CD4-positive, CD25-positive, alpha-beta regulatory T cell (primary cell): Measurements from ENCODE around the gene NPFF. TPM values are rescaled to one million over a fixed set of nuclear protein-coding genes. Genes with fewer than 3 reads are reported as not detected.
A peak's percentile ranks its signal among the peaks of the same experiment; 100 is the strongest.

Experiments used
- ATAC-seq, 2 donors: fragments of 150-1000 bp; cut with Tn5 transposase; one replicate each; pipeline ENCODE4 v1.10.0; 2021; ENCODE audit warnings: low read depth in 2 of 2, moderate number of reproducible peaks in 2 of 2, moderate library complexity in 1 of 2
- DNase-seq, 3 donors: peaks; one replicate each; pipeline versions ENCODE4 v3.0.0 to v3.0.0-alpha.2; 2012 to 2022; ENCODE audit warnings: mixed read lengths in 1 of 3
- H3K27ac ChIP-seq: one replicate; pipeline ENCODE4 v1.7.0; 2013; ENCODE audit warnings: mild to moderate bottlenecking, low read length; ENCODE audit not compliant: insufficient read depth, poor library complexity, severe bottlenecking
- H3K27me3 ChIP-seq: one replicate; pipeline ENCODE4 v1.7.0; 2013; ENCODE audit warnings: low read length; ENCODE audit not compliant: control insufficient read depth, insufficient read depth
- H3K36me3 ChIP-seq: one replicate; pipeline ENCODE4 v1.7.0; 2013; ENCODE audit warnings: mild to moderate bottlenecking, low read length, moderate library complexity; ENCODE audit not compliant: control insufficient read depth, insufficient read depth
- H3K4me1 ChIP-seq: 2 replicates; pipeline ENCODE4 v1.7.0; 2013; ENCODE audit warnings: mild to moderate bottlenecking, low read length; ENCODE audit not compliant: insufficient read depth, control insufficient read depth, poor library complexity, severe bottlenecking
- H3K4me3 ChIP-seq: one replicate; pipeline ENCODE4 v1.7.0; 2013; ENCODE audit warnings: low read depth, mild to moderate bottlenecking, low read length, moderate library complexity
- H3K9me3 ChIP-seq, 2 experiments: 1 replicate in 1 of 2; 2 replicates in 1 of 2; pipeline ENCODE4 v1.7.0; 2013; ENCODE audit warnings: low read length in 2 of 2, mild to moderate bottlenecking in 1 of 2, moderate library complexity in 1 of 2; ENCODE audit not compliant: control insufficient read depth in 2 of 2
- H3K27ac Mint-ChIP-seq, 3 donors: one replicate each; pipeline ENCODE4 v1.8.0; 2020 to 2022; ENCODE audit warnings: mild to moderate bottlenecking in 3 of 3, mixed read lengths in 3 of 3, moderate library complexity in 2 of 3
- H3K27me3 Mint-ChIP-seq: one replicate; pipeline ENCODE4 v1.8.0; 2022; ENCODE audit warnings: mild to moderate bottlenecking, mixed read lengths
- H3K36me3 Mint-ChIP-seq: one replicate; pipeline ENCODE4 v1.8.0; 2020; ENCODE audit warnings: mixed read lengths
- H3K4me1 Mint-ChIP-seq, 4 donors: one replicate each; pipeline ENCODE4 v1.8.0; 2020 to 2022; ENCODE audit warnings: mixed read lengths in 4 of 4, mild to moderate bottlenecking in 1 of 4
- H3K4me3 Mint-ChIP-seq, 4 donors: one replicate each; pipeline ENCODE4 v1.8.0; 2020 to 2022; ENCODE audit warnings: mild to moderate bottlenecking in 4 of 4, mixed read lengths in 4 of 4, moderate library complexity in 3 of 4
- H3K9me3 Mint-ChIP-seq, 7 donors: one replicate each; pipeline ENCODE4 v1.8.0; 2020 to 2022; ENCODE audit warnings: mixed read lengths in 7 of 7, mild to moderate bottlenecking in 3 of 7, moderate library complexity in 2 of 7
- polyA plus RNA-seq, 4 donors: library from polyadenylated mRNA; unstranded; fragments of 300-500 nt; fragmentation: Illumina TruSeq; gene quantifications; one replicate each; pipeline ENCODE4 v1.2.3, GENCODE V29; 2021
- total RNA-seq: library from RNA; stranded (reverse); gene quantifications from one replicate; pipeline ENCODE4 v1.2.3, GENCODE V29; 2022

NPFF gene
- total and polyA plus RNA-seq, 5 donors from 2014 or later, result not detected

DNA sequence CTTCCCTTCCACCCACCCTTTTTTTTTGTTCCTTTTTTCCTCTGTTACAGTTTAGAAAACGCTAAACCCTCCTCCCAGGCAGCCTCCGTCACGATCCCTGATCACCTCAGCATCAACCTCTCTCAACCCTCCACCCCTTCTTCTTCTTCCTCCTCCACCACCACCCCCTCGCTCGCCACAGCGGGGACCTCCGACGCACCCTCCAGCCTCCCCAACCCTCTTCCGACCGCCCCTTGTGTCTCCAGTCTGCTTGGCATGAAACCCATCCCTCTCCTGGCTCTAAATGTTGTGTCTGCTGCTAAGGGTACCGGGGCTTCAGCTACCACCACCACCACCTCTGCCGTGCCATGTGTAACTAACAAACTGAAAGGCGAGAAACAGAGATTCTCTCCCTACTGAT is 32.5 kb downstream of the NPFF start:
- peaks cover 18% of the 10 kb centered on the region for H3K4me1 ChIP-seq
- Mint-ChIP-seq H3K36me3 (peaks cover 54% of the 10 kb centered on the region), H3K4me3 (peak overlapping the region; percentile 17 to 56 (median 40)), H3K9me3 (no peaks in the 10 kb centered on the region), H3K27ac (peak overlapping the region; percentile 2 to 94 (median 84)), H3K4me1 (peaks cover 25 to 64% (median 40%) of the 10 kb centered on the region in 4 donors), H3K27me3 (no peaks in the 10 kb centered on the region)
- peaks cover 94% of the 10 kb centered on the region for H3K36me3 ChIP-seq
- H3K4me3 ChIP-seq, result peak overlapping the region; percentile 15
- ATAC-seq (no peak), DNase-seq (no peak)
- no peak overlapping the region for H3K27ac ChIP-seq
- H3K27me3 ChIP-seq, result no peaks in the 10 kb centered on the region
- no peaks in the 10 kb centered on the region for H3K9me3 ChIP-seq

DNA sequence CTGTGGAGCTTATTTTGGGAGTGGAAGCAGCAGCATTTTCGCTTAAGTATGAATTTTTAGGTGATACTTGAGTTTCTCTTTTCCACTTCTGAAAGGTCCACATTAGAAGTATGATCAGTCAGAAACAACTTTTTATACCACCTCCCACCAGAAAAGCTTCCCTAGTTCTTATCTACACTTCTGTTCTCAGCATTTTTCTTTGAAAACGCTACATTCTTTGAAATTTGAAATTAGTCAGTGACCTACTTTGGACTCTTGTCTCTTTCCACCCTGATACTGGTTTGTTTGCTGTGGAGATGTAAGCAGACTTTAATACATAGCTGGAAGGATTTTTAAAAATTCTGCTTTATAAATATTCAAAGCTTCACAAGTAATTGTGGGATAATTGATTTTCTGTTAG is 33.2 kb downstream of the NPFF start:
- H3K4me3 ChIP-seq, result peak overlapping the region; percentile 15
- no peaks in the 10 kb centered on the region for H3K27me3 ChIP-seq
- Mint-ChIP-seq H3K4me3 (peak overlapping the region in 3 of 4 donors; percentile 29 to 40 (median 38)), H3K4me1 (peaks cover 25 to 56% (median 39%) of the 10 kb centered on the region in 4 donors), H3K27ac (peak overlapping the region; percentile 37 to 84 (median 50)), H3K36me3 (peaks cover 51% of the 10 kb centered on the region), H3K9me3 (no peaks in the 10 kb centered on the region), H3K27me3 (no peaks in the 10 kb centered on the region)
- peak overlapping the region; percentile 20 for H3K27ac ChIP-seq
- no peak for ATAC-seq
- H3K36me3 ChIP-seq, result peaks cover 94% of the 10 kb centered on the region
- no peak for DNase-seq
- H3K9me3 ChIP-seq, result no peaks in the 10 kb centered on the region
- peaks cover 18% of the 10 kb centered on the region for H3K4me1 ChIP-seq

- peaks cover 25 to 55% (median 40%) of the 10 kb centered on the region in 4 donors for H3K4me1 Mint-ChIP-seq
- H3K4me3 Mint-ChIP-seq, result no peak overlapping the region
Measured at GRCh38 chr12:53472056-53472582, 35.2 kb downstream of the NPFF start.

DNA sequence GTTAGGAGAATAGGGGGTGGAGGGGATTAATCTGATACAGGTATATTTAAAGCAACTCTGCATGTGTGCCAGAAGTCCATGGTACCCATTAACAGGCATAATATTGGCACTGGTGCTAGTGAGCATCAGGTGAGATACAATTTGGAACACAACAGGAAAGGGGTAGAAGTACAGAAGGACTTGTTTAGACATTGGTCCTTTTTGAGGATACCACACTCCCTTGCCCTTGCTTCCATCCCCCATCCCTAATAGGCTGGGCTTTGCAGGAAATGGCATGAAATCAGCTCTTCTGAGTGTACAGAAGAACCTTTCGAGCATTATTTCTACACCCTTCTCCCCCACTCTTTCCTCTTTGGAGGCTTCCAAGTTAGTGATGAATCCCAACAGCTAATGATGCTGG is 39.0 kb downstream of the NPFF start:
- peaks cover 56% of the 10 kb centered on the region for H3K36me3 Mint-ChIP-seq
- H3K4me1 ChIP-seq, result peaks cover under 1% of the 10 kb centered on the region
- no peak for ATAC-seq

More at GRCh38 chr12:53472056-53472582, 35.2 kb downstream of the NPFF start:
- no peaks in the 10 kb centered on the region for H3K27me3 Mint-ChIP-seq
- Histone ChIP-seq H3K36me3 (peaks cover 97% of the 10 kb centered on the region), H3K27ac (no peak overlapping the region), H3K4me3 (no peak overlapping the region), H3K9me3 (no peaks in the 10 kb centered on the region), H3K27me3 (no peaks in the 10 kb centered on the region), H3K4me1 (peaks cover 18% of the 10 kb centered on the region)
- DNase-seq (no peak), ATAC-seq (no peak)
- no peak overlapping the region for H3K27ac Mint-ChIP-seq
- peaks cover 64% of the 10 kb centered on the region for H3K36me3 Mint-ChIP-seq
- no peaks in the 10 kb centered on the region for H3K9me3 Mint-ChIP-seq

DNA sequence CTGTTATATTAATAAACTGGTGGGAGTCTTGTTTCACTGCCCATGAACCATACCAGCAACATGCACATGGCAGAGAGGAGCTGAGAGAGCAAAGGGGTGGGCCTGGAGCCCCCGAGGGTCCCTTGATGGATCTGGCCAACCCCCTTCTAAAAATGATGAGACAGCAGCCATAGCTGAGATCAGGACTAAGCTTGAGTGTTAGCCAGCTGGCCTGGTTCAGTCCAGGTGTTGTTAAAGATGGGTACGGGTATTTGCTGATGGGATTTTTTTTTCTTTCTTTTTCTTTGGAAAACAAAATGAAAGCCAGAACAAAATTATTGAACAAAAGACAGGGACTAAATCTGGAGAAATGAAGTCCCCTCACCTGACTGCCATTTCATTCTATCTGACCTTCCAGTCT is 39.4 kb downstream of the NPFF start:
- no peak overlapping the region for H3K4me3 Mint-ChIP-seq
- H3K27ac Mint-ChIP-seq, result no peak overlapping the region
- DNase-seq (no peak), ATAC-seq (no peak)
- Histone ChIP-seq H3K36me3 (peaks cover 97% of the 10 kb centered on the region), H3K27me3 (no peaks in the 10 kb centered on the region), H3K4me3 (no peak overlapping the region), H3K4me1 (no peaks in the 10 kb centered on the region), H3K27ac (peak overlapping the region; percentile 0), H3K9me3 (no peaks in the 10 kb centered on the region)
- H3K27me3 Mint-ChIP-seq, result no peaks in the 10 kb centered on the region
- H3K36me3 Mint-ChIP-seq, result peaks cover 55% of the 10 kb centered on the region
- H3K4me1 Mint-ChIP-seq, result peaks cover 18 to 47% (median 19%) of the 10 kb centered on the region in 4 donors
- H3K9me3 Mint-ChIP-seq, result no peaks in the 10 kb centered on the region

More for the DNA sequence above, 39.0 kb downstream of the NPFF start:
- no peaks in the 10 kb centered on the region for H3K27me3 Mint-ChIP-seq
- peaks cover 16 to 47% (median 20%) of the 10 kb centered on the region in 4 donors for H3K4me1 Mint-ChIP-seq
- Histone ChIP-seq H3K9me3 (no peaks in the 10 kb centered on the region), H3K4me3 (no peak overlapping the region), H3K27me3 (no peaks in the 10 kb centered on the region), H3K36me3 (peaks cover 97% of the 10 kb centered on the region), H3K27ac (no peak overlapping the region)
- no peaks in the 10 kb centered on the region for H3K9me3 Mint-ChIP-seq
- no peak for DNase-seq
- peak overlapping the region in 1 of 3 donors; percentile 9 for H3K27ac Mint-ChIP-seq
- no peak overlapping the region for H3K4me3 Mint-ChIP-seq

DNA sequence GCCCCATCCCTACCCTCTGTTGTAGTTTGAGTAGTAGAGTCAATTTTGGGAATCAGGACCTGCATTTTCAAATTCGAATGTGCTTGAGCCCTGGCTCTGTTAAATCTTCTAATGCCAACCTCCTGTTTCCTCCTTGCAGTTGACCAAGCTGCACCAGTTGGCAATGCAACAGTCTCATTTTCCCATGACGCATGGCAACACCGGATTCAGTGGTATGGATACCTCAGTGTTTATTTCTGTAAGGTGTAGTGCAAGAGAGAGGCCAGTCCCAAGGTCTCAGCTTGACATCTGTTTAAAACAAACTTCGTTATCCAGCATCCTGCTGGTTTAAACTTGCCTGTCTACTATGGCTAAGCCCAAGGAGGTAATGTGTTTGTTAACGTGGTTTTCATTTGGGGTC is 40.2 kb downstream of the NPFF start:
- Mint-ChIP-seq H3K4me3 (no peak overlapping the region), H3K4me1 (peaks cover 16 to 46% (median 16%) of the 10 kb centered on the region in 4 donors)

GRCh38 chr12:53466640-53467039 is 40.6 kb downstream of the NPFF start:
- Histone ChIP-seq H3K27me3 (no peaks in the 10 kb centered on the region), H3K4me3 (no peak overlapping the region), H3K36me3 (peaks cover 97% of the 10 kb centered on the region), H3K4me1 (no peaks in the 10 kb centered on the region), H3K27ac (no peak overlapping the region), H3K9me3 (no peaks in the 10 kb centered on the region)
- Mint-ChIP-seq H3K27ac (peak overlapping the region in 1 of 3 donors; percentile 67), H3K27me3 (no peaks in the 10 kb centered on the region), H3K4me3 (peak overlapping the region in 1 of 4 donors; percentile 54), H3K36me3 (peaks cover 59% of the 10 kb centered on the region), H3K9me3 (no peaks in the 10 kb centered on the region), H3K4me1 (peaks cover 11 to 42% (median 12%) of the 10 kb centered on the region in 4 donors)
- DNase-seq (no peak), ATAC-seq (no peak)

More for the DNA sequence above, 40.2 kb downstream of the NPFF start:
- H3K9me3 Mint-ChIP-seq, result no peaks in the 10 kb centered on the region
- H3K27ac ChIP-seq, result no peak overlapping the region
- H3K27me3 ChIP-seq, result no peaks in the 10 kb centered on the region
- no peaks in the 10 kb centered on the region for H3K27me3 Mint-ChIP-seq
- H3K4me1 ChIP-seq, result no peaks in the 10 kb centered on the region
- peaks cover 60% of the 10 kb centered on the region for H3K36me3 Mint-ChIP-seq
- no peak overlapping the region for H3K4me3 ChIP-seq
- no peak for ATAC-seq
- peaks cover 97% of the 10 kb centered on the region for H3K36me3 ChIP-seq
- H3K27ac Mint-ChIP-seq, result peak overlapping the region in 2 of 3 donors; percentile 26 to 67
- no peaks in the 10 kb centered on the region for H3K9me3 ChIP-seq
- no peak for DNase-seq

DNA sequence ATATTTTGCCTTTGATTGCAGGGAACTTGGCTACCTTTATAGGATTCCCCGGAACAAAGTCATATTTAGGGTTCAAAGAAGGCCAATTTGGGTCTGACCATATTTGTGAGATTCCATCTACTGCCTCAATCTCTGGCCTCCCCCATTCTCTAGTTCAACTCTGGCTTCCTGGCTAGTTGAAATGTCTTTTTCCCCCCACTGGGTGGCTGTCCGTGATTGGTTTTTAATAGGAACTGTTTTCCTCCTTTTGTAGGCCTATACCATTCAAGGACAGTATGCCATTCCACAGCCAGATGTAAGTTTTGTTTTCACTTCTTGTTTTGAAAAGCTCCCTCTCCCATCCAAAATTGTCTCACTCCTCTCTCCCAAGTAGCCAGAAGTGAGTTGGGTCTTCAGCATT is 41.6 kb downstream of the NPFF start:
- no peak overlapping the region for H3K4me3 Mint-ChIP-seq
- H3K36me3 ChIP-seq, result peaks cover 97% of the 10 kb centered on the region
- peaks cover 11 to 44% (median 12%) of the 10 kb centered on the region in 4 donors for H3K4me1 Mint-ChIP-seq
- H3K27me3 Mint-ChIP-seq, result no peaks in the 10 kb centered on the region
- no peaks in the 10 kb centered on the region for H3K27me3 ChIP-seq
- H3K4me3 ChIP-seq, result no peak overlapping the region
- H3K9me3 ChIP-seq, result no peaks in the 10 kb centered on the region
- H3K27ac Mint-ChIP-seq, result peak overlapping the region in 2 of 3 donors; percentile 13 to 71
- H3K36me3 Mint-ChIP-seq, result peaks cover 60% of the 10 kb centered on the region
- no peak for ATAC-seq
- no peaks in the 10 kb centered on the region for H3K9me3 Mint-ChIP-seq
- peak overlapping the region; percentile 30 for H3K27ac ChIP-seq
- no peaks in the 10 kb centered on the region for H3K4me1 ChIP-seq
- DNase-seq, result no peak
